Stimulated activated CD4-positive, alpha-beta T cell treated with anti-CD3 and anti-CD28 coated beads, Interleukin-15, amount 100 ng/mL, for 24 hours (primary cell): ENCODE measurements around the gene ZNF330.
"Not testable (repeated sequence)": the region's sequence is repeated elsewhere in the genome, so short reads cannot be mapped to it uniquely, and the experiment has no call there.

Experiments
- DNase-seq: peaks from one replicate; pipeline ENCODE4 v3.0.0-alpha.2; 2020

The ZNF330 gene

GRCh38 chr4:141220691-141221659 lies at the start of gene ZNF330:
ZNF330 (plus strand) TSS chr4:141220895; CDS start chr4:141222372, 1,477 bp downstream.
- DNase-seq: peak; percentile 88

DNA sequence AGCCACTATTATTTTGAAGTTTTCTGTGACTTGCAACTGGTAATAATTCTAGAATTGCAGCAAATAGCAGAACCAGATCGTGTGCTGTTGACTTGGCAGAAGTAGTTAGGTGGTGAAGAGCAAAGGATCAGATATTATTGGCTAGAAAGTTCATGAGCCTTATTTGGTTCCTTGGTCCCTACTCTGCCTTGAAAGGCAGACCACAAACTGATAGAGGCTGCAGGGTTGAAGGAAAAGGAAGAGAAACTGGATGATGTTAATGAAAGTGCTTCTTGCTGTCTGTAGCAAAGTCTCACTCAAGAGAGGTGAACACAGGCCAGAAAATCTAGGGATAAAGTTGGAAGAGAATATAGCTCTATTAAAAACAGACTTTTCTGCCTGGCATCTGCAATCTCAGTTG lies 46.2 kb upstream of the ZNF330 start:
- no peak for DNase-seq

DNA sequence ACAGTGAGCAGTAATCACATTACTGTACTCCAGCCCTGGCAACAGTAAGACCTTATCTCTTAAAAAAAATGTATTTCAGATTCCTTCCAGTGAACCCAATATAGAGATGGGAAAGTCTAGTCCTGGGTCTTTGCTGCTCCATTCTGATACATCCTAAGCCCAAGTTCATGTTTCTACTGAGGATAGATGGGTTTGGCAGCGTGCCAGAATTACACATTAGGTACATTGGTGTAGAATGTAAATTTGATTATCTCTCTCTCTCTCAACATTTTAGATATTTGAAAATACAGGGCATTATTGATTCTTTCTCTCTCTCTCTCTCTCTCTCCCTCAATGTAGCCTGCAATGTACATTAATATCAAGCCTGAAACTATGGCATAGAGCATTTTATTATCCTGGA lies 43.5 kb upstream of the ZNF330 start:
- DNase-seq: no peak

- DNase-seq: no peak
These were observed 41.0 kb upstream of the ZNF330 start for GRCh38 chr4:141179474-141180373.

DNA sequence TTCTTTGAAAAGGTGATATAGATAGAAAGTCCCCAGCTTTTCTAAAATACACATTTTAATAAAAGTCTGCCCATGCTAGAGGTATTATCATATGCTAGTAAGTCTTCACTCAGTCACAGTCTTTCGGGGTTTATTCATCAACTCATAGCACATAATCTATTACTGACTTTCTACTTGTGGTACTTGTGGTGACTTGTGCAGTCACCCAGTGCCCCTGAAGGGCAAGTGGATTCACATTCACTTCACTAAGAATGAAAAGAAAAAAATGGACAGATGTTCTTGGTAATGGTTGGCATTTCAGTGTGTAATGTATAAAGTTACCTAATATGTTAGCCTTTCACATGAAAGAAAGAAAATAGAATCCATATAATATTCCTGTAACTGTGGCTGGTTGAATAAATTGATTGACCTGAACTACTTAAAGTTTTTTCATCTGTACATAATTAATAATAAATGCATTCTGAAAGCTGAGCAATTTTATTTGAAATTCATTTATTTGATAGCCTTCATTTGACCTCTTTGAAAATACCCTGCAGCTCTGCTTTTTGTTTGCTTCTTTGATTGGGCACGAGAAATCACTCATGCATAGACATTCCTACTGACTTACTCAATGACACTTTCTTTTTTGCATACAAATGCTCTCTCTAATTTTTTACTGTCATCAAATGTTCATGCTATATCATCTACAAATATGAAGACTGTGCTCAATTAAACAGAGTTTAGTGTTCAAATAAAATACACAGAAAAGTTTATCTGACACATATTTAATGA lies 39.5 kb upstream of the ZNF330 start:
- DNase-seq: no peak

GRCh38 chr4:141183491-141183890 lies 37.2 kb upstream of the ZNF330 start:
- DNase-seq: peak; percentile 2

- no peak for DNase-seq
These were observed 28.1 kb upstream of the ZNF330 start for GRCh38 chr4:141192564-141192963.

DNA sequence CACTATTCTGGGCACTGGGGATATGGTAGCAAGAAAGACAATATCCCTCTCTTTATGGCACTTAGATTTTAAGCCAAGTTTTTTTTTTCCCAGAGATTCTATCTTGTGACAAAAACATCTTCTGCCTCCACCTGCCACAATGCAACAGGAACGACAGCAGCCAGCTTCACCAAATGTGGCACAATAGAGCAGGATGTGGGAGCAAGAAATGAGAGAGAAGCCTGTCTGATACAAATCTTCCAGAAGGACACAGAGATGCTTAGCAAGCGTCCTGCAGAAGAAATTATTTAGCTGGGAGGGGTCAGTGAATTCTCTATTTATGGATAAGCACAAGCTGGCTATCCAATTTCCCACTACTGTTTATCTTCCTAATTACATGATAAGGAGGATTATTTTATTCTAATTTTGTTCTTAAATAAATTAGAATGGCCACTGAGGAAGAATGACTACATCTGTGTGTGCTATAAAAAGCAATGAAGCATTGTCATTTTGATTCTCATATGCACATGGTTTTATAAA lies 27.1 kb upstream of the ZNF330 start:
- no peak for DNase-seq

- DNase-seq: no peak
These were observed 25.5 kb upstream of the ZNF330 start for GRCh38 chr4:141195095-141195707.

DNA sequence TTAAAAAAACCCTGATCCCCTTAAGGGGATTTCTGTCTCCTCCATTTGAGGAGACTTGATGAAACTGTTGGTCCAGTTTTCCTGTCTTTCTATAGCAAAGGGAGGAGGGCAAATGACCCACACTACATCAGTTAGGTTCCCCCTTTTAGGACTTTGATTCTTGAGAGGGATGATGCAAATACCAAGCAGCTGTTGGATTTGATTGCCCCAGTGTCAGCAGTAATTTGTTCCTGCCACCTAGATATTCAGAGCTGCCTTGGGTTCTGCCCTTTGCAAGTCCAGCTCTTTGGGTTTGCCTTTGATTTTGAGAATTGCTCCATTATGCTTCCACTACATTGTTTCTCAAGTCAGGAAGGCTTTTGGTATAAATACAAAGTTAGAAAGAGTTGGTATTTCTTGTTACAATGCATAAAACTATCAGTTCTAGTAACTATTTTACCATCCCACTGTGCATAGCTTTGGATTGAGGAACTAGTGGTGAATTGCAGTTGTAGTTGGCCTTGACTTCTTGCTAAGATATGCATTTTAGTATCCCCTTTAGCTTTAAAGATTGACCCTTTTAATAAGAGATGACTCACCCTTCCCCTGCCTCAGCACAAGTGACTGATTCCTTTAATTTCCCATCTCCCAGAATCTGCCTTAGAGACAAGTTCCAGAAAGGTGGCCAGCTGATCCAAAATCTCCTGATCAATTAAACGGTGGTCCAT lies 24.3 kb upstream of the ZNF330 start:
- no peak for DNase-seq

DNA sequence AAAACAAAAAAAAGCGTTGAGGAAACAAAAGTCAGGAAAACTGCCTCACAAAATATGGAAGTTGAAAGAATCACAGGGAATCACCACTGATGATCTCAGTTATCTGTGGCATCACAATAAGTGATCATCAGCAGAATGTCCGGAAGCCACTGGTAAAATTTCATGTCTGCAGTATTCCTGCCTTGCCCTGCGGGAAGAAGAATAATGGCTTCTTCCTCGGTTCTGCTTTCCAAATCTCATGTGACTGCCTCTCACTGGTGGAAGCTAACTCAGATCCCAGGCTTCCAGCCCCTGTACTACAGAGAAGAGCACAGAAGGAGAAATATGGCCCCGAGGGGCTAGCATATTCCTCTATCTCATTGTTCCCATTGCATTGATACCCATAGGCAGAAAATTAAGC lies 12.7 kb upstream of the ZNF330 start:
- DNase-seq: no peak

DNA sequence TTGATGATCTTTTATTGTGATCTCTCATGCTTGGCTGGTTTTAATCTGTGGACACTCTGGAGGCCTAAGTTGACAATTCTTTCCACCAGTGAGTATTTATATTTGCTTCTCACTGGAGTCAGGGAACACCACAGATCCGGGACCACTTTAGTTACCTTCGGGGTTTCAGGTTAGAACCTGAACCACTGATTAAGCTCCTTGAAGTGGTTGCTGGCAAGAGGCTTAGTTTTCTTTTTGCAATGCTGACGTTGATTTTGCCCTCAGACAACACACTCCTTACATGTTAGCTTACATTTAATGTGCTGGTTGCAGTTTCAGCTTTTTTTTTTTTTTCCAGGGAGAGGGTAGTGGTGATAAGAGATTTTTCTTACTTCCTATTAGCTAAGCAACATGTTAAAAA lies 10.5 kb upstream of the ZNF330 start:
- no peak for DNase-seq

GRCh38 chr4:141213550-141213991 lies 7.1 kb upstream of the ZNF330 start:
- DNase-seq: no peak

- DNase-seq: no peak
These were observed 5.7 kb upstream of the ZNF330 start for GRCh38 chr4:141215030-141215429.

GRCh38 chr4:141216002-141216761 lies 4.5 kb upstream of the ZNF330 start:
- no peak for DNase-seq

DNA sequence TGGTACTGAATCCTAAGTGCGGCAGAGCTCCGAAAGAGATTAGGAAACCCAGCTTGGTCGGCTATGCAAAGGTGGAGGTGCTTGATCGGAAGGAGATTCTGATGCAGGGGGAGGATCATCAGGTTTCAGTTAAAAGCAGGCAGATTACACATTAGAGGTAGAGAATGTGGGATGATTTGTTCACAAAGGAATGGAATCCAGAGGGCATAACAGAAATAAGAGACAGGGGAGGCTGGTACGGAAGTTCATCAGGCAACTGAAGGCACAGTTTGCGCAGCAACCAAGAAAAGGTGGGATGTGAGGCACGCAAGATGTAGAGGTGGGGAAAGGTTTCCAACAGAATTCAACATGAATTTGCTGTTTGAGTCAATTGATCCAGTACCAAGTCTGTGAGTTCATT lies 424 bp upstream of the ZNF330 start:
- no peak for DNase-seq

DNA sequence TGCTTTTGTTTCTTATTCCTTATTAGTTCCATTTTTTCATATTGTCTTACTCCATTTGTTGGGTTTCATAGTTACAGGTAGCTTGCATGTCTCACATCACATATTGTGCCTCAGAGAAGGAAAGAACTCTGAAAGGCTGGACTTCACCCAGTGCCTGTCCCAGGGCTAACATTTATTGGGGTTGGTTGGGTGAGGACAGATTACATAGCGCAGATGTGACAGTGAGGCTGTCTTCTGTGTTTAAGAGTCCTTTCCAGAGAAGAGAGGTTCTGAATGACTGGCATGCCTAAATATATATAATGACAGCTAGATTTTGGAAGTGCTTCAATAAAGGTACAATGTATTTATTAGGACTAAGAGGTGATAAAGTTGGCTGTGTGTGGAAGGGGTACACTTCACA lies 2.7 kb downstream of the ZNF330 start:
- no peak for DNase-seq

- DNase-seq: not testable (repeated sequence)
These were observed 6.6 kb downstream of the ZNF330 start for GRCh38 chr4:141227280-141227679.

DNA sequence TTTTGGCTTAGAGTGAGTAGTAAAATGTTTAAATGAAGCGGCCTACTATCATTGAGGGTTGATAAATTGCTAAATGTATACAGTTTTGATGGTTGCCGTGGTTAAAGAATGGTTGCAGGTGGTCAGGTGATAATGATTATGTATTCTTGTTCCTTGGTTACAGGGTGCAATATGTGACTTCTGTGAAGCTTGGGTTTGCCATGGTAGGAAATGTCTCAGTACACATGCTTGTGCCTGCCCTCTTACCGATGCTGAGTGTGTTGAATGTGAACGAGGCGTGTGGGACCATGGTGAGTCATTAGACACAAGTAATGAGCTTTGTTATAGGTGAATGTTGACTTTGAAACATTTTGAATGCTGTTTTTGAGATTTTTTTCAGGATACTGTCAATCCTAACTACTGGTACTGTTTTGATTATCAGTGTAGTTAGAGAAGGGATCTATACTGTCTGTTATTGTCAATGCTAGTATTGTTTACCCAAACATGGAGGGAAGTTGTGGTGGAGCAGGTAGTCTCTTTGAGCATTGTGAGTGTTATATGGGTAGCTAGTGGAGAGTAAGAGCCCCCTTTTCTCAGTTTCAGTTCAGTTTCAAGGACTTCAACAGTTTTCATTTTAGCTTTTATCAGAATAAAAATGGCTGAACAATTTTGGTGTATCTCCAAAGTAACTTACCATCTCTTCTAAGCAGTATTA lies 8.9 kb downstream of the ZNF330 start:
- no peak for DNase-seq

GRCh38 chr4:141233673-141234072 lies 13.0 kb downstream of the ZNF330 start:
- no peak for DNase-seq
